DMS53 treated with DMSO at 0.1 percent for 48 hours (cell line): ENCODE measurements around the gene NFE2.
A peak's percentile ranks its signal among the peaks of the same experiment; 100 is the strongest.

Experiments
- DNase-seq: peaks from one replicate; lab custom pipeline; 2025; ENCODE audit not compliant: unreplicated experiment; lab: John Stamatoyannopoulos, UW

Gene NFE2

DNA sequence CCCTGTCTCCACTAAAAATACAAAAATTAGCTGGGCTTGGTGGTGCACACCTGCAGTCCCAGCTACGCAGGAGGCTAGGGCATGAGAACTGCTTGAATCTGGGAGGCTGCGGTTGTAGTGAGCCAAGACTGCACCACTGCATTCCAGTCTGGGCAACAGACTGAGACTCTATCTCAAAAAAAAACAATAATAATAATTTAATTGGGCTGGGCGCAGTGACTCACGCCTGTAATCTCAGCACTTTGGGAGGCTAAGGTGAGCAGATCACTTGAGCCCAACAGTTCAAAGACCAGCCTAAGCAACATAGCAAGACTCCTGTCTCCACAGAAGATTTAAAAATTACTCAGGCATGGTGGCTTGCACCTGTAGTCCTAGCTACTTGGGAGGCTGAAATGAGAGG is 47.6 kb downstream of the NFE2 start:
- DNase-seq = no peak

DNA sequence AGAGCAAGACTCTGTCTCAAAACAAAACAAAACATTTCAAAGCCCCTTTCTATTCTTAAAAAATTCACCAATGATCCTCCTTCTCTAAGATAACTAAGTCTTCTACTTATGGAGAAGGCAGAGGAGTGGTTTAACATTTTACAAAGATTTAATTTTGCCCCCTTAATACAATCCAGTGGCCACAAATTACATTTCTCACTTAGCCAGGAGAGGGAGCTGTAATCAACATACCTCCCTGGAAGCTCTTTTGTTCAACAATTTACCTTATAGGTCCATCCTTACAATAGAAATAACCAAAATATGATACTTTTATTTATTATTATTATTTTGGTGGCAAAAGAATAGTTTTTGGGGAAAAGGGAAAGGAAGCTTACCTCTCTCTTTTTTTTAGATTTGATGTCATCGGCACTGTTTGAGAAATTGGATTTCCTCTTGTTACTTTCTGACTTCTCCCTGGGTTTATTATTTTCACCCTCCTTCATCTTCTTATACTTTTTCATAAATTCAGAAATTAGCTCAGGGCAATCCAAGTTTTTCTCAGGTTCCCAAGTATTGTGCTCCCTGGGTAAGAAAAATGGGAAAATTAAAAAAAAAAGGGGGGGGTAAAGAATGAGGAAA is 49.0 kb downstream of the NFE2 start:
- peak; percentile 32 for DNase-seq

DNA sequence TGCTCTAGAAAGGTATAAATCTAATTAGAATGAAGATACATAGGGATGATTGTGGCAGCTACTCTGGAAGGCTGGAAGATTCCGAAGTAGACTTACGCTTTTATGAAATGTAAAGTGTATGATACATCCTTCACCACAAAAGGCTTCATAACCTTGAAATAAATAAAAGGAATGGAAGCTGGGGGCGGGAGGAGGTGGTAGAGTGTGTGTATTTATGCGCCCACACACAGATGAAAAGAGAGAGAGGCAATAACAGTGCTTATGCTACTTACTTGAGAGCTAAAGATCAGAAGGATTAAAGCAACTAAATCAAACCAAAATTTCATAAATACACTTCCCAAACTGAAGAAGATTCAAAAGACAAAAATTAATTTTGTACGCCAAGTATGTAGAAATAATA is 51.3 kb downstream of the NFE2 start:
- DNase-seq = no peak

DNA sequence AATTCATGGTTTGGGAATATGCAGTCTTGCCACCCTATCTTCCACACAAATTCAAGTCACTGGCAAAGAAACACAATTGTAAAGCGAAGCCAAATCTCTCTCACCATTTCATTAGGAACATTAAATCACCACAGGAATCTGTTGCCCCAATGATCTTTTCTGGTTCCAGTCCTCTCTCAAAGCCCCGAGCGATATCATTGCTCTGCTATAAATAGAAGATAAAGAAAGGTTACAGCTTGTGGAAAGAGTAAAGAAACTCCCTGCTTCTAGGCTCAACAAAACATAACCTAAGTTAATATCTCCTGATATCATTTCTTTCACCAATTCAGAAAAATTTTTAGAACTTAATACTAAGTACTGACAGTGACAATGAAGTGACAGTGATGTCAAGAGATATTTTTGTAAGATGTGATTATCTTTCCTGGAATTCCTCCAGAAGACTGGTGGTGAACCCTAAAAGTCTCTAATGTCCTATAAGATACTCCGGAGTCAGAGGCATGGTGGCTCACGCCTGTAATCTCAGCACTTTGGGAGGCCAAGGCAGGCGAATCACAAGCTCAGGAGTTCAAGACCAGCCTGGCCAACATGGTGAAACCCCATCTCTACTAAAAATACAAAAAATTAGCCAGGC is 54.7 kb downstream of the NFE2 start:
- DNase-seq = no peak
